Spleen (tissue), 11 donors: ENCODE data around the gene ZNF365. TPM values are rescaled to one million over a fixed set of nuclear protein-coding genes. Genes with fewer than 3 reads are reported as not detected.

Experiments used
- DNase-seq: peaks from one replicate; pipeline ENCODE4 v3.0.0-alpha.2; 2020
- H3K27ac ChIP-seq, 8 donors: fragments of 200-600 bp; sonication (generic) in 7 of 8; 1 replicate in 4 of 8; 2 replicates in 4 of 8; pipeline versions ENCODE4 v1.5.0 to v1.8.0; 2016 to 2021; ENCODE audit warnings: inconsistent platforms in 4 of 8, mild to moderate bottlenecking in 4 of 8, moderate library complexity in 1 of 8
- H3K27me3 ChIP-seq, 7 donors: fragments of 200-600 bp; sonication (generic) in 6 of 7; replicated peaks in 1 of 7; 1 replicate in 4 of 7; 2 replicates in 3 of 7; pipeline versions ENCODE4 v1.5.0 to v1.8.0; 2016 to 2021; ENCODE audit warnings: inconsistent platforms in 3 of 7, mild to moderate bottlenecking in 1 of 7
- H3K36me3 ChIP-seq, 6 donors: fragments of 200-600 bp; sonication (generic) in 5 of 6; 1 replicate in 4 of 6; 2 replicates in 2 of 6; pipeline versions ENCODE4 v1.5.0 to v1.8.0; 2016 to 2021; ENCODE audit warnings: inconsistent platforms in 2 of 6
- H3K4me1 ChIP-seq, 6 donors: fragments of 200-600 bp; sonication (generic) in 5 of 6; 1 replicate in 3 of 6; 2 replicates in 3 of 6; pipeline versions ENCODE4 v1.5.0 to v1.8.0; 2016 to 2021; ENCODE audit warnings: inconsistent platforms in 3 of 6
- H3K4me3 ChIP-seq, 8 donors: fragments of 200-600 bp; sonication (generic) in 7 of 8; 1 replicate in 4 of 8; 2 replicates in 4 of 8; pipeline versions ENCODE4 v1.5.0 to v1.8.0; 2016 to 2021; ENCODE audit warnings: inconsistent platforms in 4 of 8, mild to moderate bottlenecking in 4 of 8, moderate library complexity in 2 of 8
- H3K9me3 ChIP-seq, 8 donors: fragments of 200-600 bp; sonication (generic) in 7 of 8; 1 replicate in 4 of 8; 2 replicates in 4 of 8; pipeline versions ENCODE4 v1.5.0 to v1.8.0; 2016 to 2021; ENCODE audit warnings: inconsistent platforms in 4 of 8
- CTCF ChIP-seq, 11 experiments: fragments of 200-600 bp in 7 of 11; fragments of 450-650 bp in 4 of 11; sonication (generic) in 4 of 11; IDR thresholded peaks in 8 of 11; conservative IDR thresholded peaks in 3 of 11; 1 replicate in 7 of 11; 2 replicates in 4 of 11; pipeline versions ENCODE4 v1.4.0 to v1.8.0; 2016 to 2021; ENCODE audit warnings: antibody characterized with exemption in 11 of 11, inconsistent platforms in 4 of 11, mild to moderate bottlenecking in 1 of 11
- POLR2A ChIP-seq, 3 donors: fragments of 450-650 bp; IDR thresholded peaks; one replicate each; pipeline ENCODE4 v1.5.1; 2017; ENCODE audit warnings: antibody characterized with exemption in 3 of 3, mild to moderate bottlenecking in 1 of 3
- POLR2AphosphoS5 ChIP-seq, 3 donors: sonication (generic); formaldehyde crosslinking; IDR thresholded peaks; one replicate each; pipeline ENCODE4 v1.5.1; 2017; ENCODE audit warnings: antibody characterized with exemption in 3 of 3
- WGBS, 5 donors: extraction: QIAGEN DNeasy Blood & Tissue Kit in 3 of 5; methylation state at CpG; one replicate each; pipeline versions ENCODE4 v1.1.5 to v1.1.7; 2013 to 2018; 5-methylcytosine and 5-hydroxymethylcytosine counted together
- intact Hi-C: fragments of 100-400 bp; cut with DNase I; formaldehyde crosslinking; loops from one replicate; pipeline ENCODE4 v1.15.0; 2023; ENCODE audit warnings: low total_unique reads
- polyA plus RNA-seq, 3 donors: library from polyadenylated mRNA; stranded (reverse); fragments of 200-250 nt; gene quantifications; one replicate each; pipeline ENCODE4 v1.2.1, GENCODE V29; 2013
- total RNA-seq, 7 donors: library from RNA; depleted of rRNA in 3 of 7; stranded (reverse); fragments of >200 nt in 3 of 7; fragmentation: NEBNext Ultra II Directional in 4 of 7; extraction: Animal tissue kit (Norgen Biotek cat#: 25700) in 4 of 7; gene quantifications; one replicate each; pipeline versions ENCODE4 v1.1.0 to v1.2.1, GENCODE V29; 2016 to 2021
- donor health status: healthy with polysubstance abuse.
- donor health status: DM: no; HTN: no; CAD: no; lungs with moderate emphysema.
- donor health status: DM: no; HTN: no; CAD: no.
- donor health status: Bipolar disorder and iron deficiency.
- donor health status: healthy.
- donor health status: DM: no; HTN: no; CAD: no.
- donor health status: DM: yes; HTN: yes; CAD: no.

ZNF365 gene
- total and polyA plus RNA-seq, 10 donors: 0.06 to 1.9 (median 0.64) TPM

GRCh38 chr10:62381385-62382102 is 7.4 kb downstream of the ZNF365 start:
- Histone ChIP-seq H3K4me3 (no peak overlapping the region), H3K27me3 (no peaks in the 10 kb centered on the region), H3K4me1 (peaks cover 0 to 15% (median 0%) of the 10 kb centered on the region in 6 donors), H3K27ac (no peak overlapping the region), H3K9me3 (no peaks in the 10 kb centered on the region), H3K36me3 (no peaks in the 10 kb centered on the region)
- intact Hi-C loops: no loop called here
- 85 to 92% (median 89%) methylated on average over 6 of the region's 6 CpGs for WGBS, 5 donors
- no peak for DNase-seq
- TF ChIP-seq POLR2A (IDR thresholded peaks at IDR 0.05) (no peak), POLR2AphosphoS5 (IDR thresholded peaks at IDR 0.05) (no peak), CTCF (IDR thresholded peaks at IDR 0.05 in 8 of 11, conservative IDR thresholded peaks at IDR 0.05 in 3 of 11) (no peak)

- H3K9me3 ChIP-seq: no peaks in the 10 kb centered on the region
- TF ChIP-seq POLR2AphosphoS5 (IDR thresholded peaks at IDR 0.05): no peak
- no peak for TF ChIP-seq POLR2A (IDR thresholded peaks at IDR 0.05)
- TF ChIP-seq CTCF (IDR thresholded peaks at IDR 0.05 in 8 of 11, conservative IDR thresholded peaks at IDR 0.05 in 3 of 11): no peak
- H3K36me3 ChIP-seq: no peaks in the 10 kb centered on the region
- no peak overlapping the region for H3K4me3 ChIP-seq
- no peaks in the 10 kb centered on the region for H3K27me3 ChIP-seq
- 73 to 85% (median 77%) methylated on average over 4 of the region's 4 CpGs for WGBS, 5 donors
- intact Hi-C loops: no loop called here
- DNase-seq: no peak
- peaks cover 0 to 15% (median 0%) of the 10 kb centered on the region in 6 donors for H3K4me1 ChIP-seq
- no peak overlapping the region for H3K27ac ChIP-seq
Observed at GRCh38 chr10:62382831-62383230, 8.7 kb downstream of the ZNF365 start.

GRCh38 chr10:62384057-62384446 is 9.9 kb downstream of the ZNF365 start:
- Histone ChIP-seq H3K36me3 (no peaks in the 10 kb centered on the region), H3K27me3 (no peaks in the 10 kb centered on the region), H3K27ac (peak overlapping the region in 5 of 8 donors; percentile 6 to 48 (median 12)), H3K9me3 (no peaks in the 10 kb centered on the region), H3K4me3 (no peak overlapping the region), H3K4me1 (peaks cover 0 to 15% (median 0%) of the 10 kb centered on the region in 6 donors)
- intact Hi-C loops: no loop called here
- TF ChIP-seq CTCF (IDR thresholded peaks at IDR 0.05 in 8 of 11, conservative IDR thresholded peaks at IDR 0.05 in 3 of 11) (no peak), POLR2AphosphoS5 (IDR thresholded peaks at IDR 0.05) (no peak), POLR2A (IDR thresholded peaks at IDR 0.05) (no peak)
- DNase-seq: no peak
- 70 to 77% (median 72%) methylated on average over 5 of the region's 5 CpGs for WGBS, 5 donors

GRCh38 chr10:62384447-62385081 is 10.4 kb downstream of the ZNF365 start:
- Histone ChIP-seq H3K9me3 (no peaks in the 10 kb centered on the region), H3K4me1 (peaks cover 0 to 15% (median 0%) of the 10 kb centered on the region in 6 donors), H3K4me3 (no peak overlapping the region), H3K27me3 (no peaks in the 10 kb centered on the region), H3K27ac (peak overlapping the region in 5 of 8 donors; percentile 6 to 48 (median 12)), H3K36me3 (no peaks in the 10 kb centered on the region)
- TF ChIP-seq POLR2AphosphoS5 (IDR thresholded peaks at IDR 0.05) (no peak), POLR2A (IDR thresholded peaks at IDR 0.05) (no peak), CTCF (IDR thresholded peaks at IDR 0.05 in 8 of 11, conservative IDR thresholded peaks at IDR 0.05 in 3 of 11) (no peak)
- no peak for DNase-seq
- intact Hi-C loops: no loop called here
- WGBS, 5 donors: 55 to 75% (median 68%) methylated on average over 4 of the region's 4 CpGs
